Fibroblast of pulmonary artery (primary cell): Measurements from ENCODE around the gene TDRD10.
A peak's percentile ranks its signal among the peaks of the same experiment; 100 is the strongest.
"Not testable (repeated sequence)": the region's sequence is repeated elsewhere in the genome, so short reads cannot be mapped to it uniquely, and the experiment has no call there.

ENCODE experiments used
- DNase-seq: peaks from one replicate; pipeline ENCODE4 v3.0.0-alpha.2; 2010; ENCODE audit warnings: low read depth
- H3K4me3 ChIP-seq: replicated peaks from 2 replicates; pipeline ENCODE4 v1.5.1; 2011; ENCODE audit warnings: low read depth, mild to moderate bottlenecking, control low read depth, low read length, moderate library complexity
- CTCF ChIP-seq: IDR thresholded peaks from 2 replicates; pipeline ENCODE4 v1.5.1; 2011; ENCODE audit warnings: mild to moderate bottlenecking, control low read depth, low read length, inconsistent platforms; ENCODE audit errors: missing control alignments

Gene TDRD10

DNA sequence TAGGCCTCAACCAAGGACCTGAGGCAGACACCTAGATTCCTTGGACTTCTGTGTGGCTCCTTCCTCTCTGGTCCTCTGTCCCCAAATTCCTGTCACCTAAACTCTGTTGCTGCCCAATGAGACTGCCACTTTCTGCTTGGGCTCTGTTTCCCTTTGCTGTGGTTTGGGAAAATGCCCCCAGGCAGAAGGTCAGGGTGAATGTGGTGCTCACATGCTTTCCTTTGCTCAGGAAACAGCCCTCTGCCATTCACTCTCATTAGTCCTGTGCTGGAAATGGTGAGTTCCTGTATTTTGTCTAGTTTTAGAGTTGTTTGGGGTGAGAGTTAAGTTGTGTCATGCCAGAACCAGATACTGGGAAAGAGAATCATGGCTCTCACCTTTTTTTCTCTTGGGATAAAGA, 22.9 kb downstream of the TDRD10 start:
- no peak for DNase-seq

GRCh38 chr1:154527192-154527591, 25.2 kb downstream of the TDRD10 start:
- no peak for TF ChIP-seq CTCF
- DNase-seq: no peak
- H3K4me3 ChIP-seq: no peak overlapping the region

More for the DNA sequence above, 22.9 kb downstream of the TDRD10 start:
- no peak overlapping the region for H3K4me3 ChIP-seq
- no peak for TF ChIP-seq CTCF

DNA sequence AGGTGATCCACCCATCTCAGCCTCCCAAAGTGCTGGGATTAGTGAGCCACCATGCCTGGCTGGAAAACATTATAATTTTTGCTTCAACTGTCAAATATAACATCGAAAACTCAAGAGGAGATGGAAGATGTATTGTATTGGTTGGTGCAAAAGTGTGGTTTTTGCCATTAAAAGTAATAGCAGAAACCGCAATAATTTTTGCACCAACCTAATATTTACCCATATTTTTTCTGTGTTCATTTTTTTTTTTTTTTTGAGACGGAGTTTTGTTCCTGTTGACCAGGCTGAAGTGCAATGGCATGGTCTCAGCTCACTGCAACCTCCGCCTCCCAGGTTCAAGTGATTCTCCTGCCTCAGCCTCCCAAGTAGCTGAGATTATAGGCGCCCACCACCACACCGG, 27.3 kb downstream of the TDRD10 start:
- DNase-seq: no peak

GRCh38 chr1:154531950-154532349, 29.9 kb downstream of the TDRD10 start:
- not testable (repeated sequence) for H3K4me3 ChIP-seq, DNase-seq

More for the DNA sequence above, 27.3 kb downstream of the TDRD10 start:
- TF ChIP-seq CTCF: no peak
- no peak overlapping the region for H3K4me3 ChIP-seq

GRCh38 chr1:154533952-154534844, 32.2 kb downstream of the TDRD10 start:
- DNase-seq: peak; percentile 25
- H3K4me3 ChIP-seq: no peak overlapping the region
- TF ChIP-seq CTCF: peak; percentile 48

DNA sequence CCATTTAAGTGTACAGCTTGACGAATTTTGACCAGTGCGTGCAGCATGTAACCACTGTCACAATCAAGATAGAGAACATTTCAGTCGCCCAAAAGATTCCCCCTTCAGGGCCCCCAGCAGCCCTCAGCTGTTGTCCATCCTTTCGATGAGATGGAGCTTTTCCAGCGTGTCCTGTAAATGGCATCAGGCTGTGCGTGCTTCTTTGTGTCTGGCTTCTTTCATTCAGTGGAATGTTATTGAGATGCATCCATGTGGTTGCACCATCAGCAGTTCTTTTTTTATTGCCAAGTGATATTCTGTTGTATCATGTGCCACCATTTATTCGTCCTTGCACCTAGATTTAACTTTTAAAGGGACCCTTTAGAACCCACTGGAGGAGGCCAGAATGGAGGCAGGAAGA, 34.6 kb downstream of the TDRD10 start:
- H3K4me3 ChIP-seq: no peak overlapping the region
- no peak for DNase-seq
- no peak for TF ChIP-seq CTCF

DNA sequence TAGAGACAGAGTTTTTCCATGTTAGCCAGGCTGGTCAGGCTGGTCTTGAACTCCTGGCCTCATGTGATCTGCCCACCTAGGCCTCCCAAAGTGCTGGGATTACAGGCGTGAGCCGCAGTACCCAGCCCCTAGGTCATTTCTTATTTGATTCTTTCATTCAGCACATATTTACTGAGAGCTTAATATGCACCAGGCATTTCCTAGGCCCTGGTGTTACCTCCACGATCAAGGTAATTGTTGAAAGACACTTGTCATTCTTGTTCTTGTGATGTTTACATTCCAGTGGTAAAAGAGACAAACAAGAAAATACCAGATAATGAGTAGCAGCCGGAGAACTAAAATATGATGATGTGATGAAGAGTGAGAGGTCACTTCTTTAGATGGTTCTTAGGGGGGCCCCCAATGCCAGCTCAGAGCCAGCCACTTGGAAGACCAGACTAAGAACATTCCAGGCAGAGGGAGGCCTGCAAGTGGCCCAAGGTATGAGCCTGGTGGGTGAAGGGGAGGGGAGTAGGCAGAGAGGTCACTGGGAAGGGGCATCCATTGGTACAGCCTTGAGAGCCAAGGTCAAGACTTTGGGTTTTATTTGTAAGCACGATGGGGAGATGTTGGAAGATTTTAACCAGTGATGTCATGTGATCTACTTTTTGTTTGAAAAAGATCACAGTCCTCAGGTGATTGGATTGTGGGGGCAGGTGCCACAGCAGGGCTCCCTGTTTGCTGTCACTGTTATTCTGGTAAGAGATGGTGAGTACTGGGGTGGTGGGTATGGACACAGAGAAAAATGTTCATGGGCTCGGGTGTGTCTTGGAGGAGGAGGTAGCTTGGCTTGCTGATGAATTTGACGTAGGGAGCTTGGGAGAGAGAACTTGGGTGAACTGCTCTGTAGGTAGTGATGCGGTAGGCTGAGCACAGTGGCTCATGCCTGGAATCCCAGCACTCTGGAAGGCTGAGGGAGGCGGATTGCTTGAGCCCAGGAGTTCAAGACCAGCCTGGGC, 37.8 kb downstream of the TDRD10 start:
- TF ChIP-seq CTCF: no peak
- no peak for DNase-seq

More for the DNA sequence above, 37.8 kb downstream of the TDRD10 start:
- no peak overlapping the region for H3K4me3 ChIP-seq
